NCI-H1105 (cell line): ENCODE data around the gene PPP6R2.

Source experiments
- DNase-seq: peaks from one replicate; lab custom pipeline; 2025; lab: John Stamatoyannopoulos, UW

Gene PPP6R2

GRCh38 chr22:50445880-50446707, 103.0 kb downstream of the PPP6R2 start:
- no peak for DNase-seq

- no peak for DNase-seq
Measured at GRCh38 chr22:50446708-50447575, 103.8 kb downstream of the PPP6R2 start.

- no peak for DNase-seq
Measured at GRCh38 chr22:50447576-50448551, 104.7 kb downstream of the PPP6R2 start.

GRCh38 chr22:50452649-50453048, 109.5 kb downstream of the PPP6R2 start:
- DNase-seq, result no peak

- no peak for DNase-seq
Measured at GRCh38 chr22:50454556-50455075, 111.5 kb downstream of the PPP6R2 start.

- DNase-seq, result no peak
Measured at GRCh38 chr22:50455201-50455600, 112.1 kb downstream of the PPP6R2 start.

- no peak for DNase-seq
Measured at GRCh38 chr22:50456026-50456425, 112.9 kb downstream of the PPP6R2 start.

GRCh38 chr22:50456466-50457234, 113.5 kb downstream of the PPP6R2 start:
- DNase-seq, result no peak

- no peak for DNase-seq
Measured at GRCh38 chr22:50459016-50459415, 115.9 kb downstream of the PPP6R2 start.

- DNase-seq, result no peak
Measured at GRCh38 chr22:50459496-50460140, 116.5 kb downstream of the PPP6R2 start.

GRCh38 chr22:50460938-50461337, 117.8 kb downstream of the PPP6R2 start:
- DNase-seq, result no peak

GRCh38 chr22:50461536-50461935, 118.4 kb downstream of the PPP6R2 start:
- no peak for DNase-seq

- DNase-seq, result no peak
Measured at GRCh38 chr22:50461979-50462540, 118.9 kb downstream of the PPP6R2 start.

- no peak for DNase-seq
Measured at GRCh38 chr22:50463188-50463900, 120.2 kb downstream of the PPP6R2 start.

GRCh38 chr22:50464451-50464850, 121.3 kb downstream of the PPP6R2 start:
- DNase-seq, result no peak

GRCh38 chr22:50465066-50465930, 122.2 kb downstream of the PPP6R2 start:
- DNase-seq, result no peak

- DNase-seq, result no peak
Measured at GRCh38 chr22:50467341-50467740, 124.2 kb downstream of the PPP6R2 start.

- DNase-seq, result no peak
Measured at GRCh38 chr22:50467773-50468440, 124.8 kb downstream of the PPP6R2 start.
